Stimulated activated CD8-positive, alpha-beta memory T cell treated with anti-CD3 and anti-CD28 coated beads, Interleukin-7, amount 100 ng/mL, for 1 hour (primary cell): ENCODE measurements around the gene FOXB2.
"Not testable (repeated sequence)": the region's sequence is repeated elsewhere in the genome, so short reads cannot be mapped to it uniquely, and the experiment has no call there.

Experiments
- DNase-seq, 2 donors: peaks; one replicate each; pipeline ENCODE4 v3.0.0-alpha.2; 2020; ENCODE audit warnings: low read depth in 2 of 2

The FOXB2 gene

DNA sequence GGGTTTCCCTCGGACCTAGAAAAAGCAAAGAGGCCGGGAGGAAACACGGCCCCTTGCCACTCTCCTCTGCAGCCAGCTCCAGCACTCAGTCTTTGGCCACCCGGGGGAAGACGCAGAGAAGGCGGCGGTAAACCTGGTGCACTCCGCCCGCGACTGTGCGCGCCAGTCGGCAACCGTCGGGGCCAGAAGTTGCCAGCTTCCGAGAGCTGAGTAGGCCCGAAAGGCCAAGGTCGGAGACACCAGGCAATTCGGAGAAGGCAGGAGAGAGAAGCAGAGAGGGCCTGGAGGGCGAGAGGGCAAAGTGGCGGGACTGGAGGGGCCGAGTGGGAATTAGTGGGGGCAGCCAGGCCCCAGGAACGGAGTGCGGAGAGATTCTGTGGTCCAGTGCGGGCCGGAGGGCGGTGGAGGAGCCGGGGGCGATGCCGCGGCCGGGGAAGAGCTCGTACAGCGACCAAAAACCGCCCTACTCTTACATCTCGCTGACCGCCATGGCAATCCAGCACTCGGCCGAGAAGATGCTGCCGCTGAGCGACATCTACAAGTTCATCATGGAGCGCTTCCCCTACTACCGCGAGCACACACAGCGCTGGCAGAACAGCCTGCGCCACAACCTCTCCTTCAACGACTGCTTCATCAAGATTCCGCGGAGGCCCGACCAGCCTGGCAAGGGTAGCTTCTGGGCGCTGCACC lies at the start of gene FOXB2:
TSS of gene FOXB2 (plus strand) at position 420 of the 690 bp plus-strand sequence. CDS start at position 420, 0 bp downstream.
- DNase-seq = no peak

DNA sequence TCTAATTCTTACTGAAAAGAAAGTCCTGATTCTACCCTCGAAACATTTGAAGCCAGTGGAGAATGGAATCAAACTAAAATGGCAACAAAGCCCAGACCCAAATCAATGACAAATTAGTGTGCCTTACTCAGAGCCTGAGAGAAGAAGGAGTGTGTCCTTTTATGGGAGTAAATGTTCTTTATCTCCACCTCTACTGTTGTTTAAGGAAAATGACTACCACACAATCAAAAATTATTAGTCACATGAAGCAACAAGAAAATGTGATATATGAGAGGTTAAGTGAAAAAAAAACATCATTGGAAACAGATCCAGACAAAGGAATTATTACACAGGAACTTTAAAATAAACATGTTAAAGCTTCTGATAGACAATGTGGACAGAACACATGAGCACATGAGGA lies 49.7 kb upstream of the FOXB2 start:
- no peak for DNase-seq

DNA sequence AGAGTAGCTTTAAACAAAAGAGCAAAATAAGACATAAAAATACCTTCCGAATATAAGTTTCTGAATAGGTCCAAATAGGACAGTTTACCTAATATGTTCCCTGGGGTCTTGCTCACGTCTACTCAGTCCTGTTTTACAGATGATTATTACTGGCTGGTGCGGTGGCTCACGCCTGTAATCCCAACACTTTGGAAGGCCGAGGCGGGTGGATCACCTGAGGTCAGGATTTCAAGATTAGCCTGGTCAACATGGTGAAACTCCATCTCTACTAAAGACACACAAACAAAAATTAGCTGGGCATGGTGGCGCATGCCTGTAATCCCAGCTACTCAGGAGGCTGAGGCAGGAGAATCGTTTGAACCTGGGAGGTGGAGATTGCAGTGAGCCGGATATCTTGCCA lies 40.6 kb upstream of the FOXB2 start:
- not testable (repeated sequence) for DNase-seq

DNA sequence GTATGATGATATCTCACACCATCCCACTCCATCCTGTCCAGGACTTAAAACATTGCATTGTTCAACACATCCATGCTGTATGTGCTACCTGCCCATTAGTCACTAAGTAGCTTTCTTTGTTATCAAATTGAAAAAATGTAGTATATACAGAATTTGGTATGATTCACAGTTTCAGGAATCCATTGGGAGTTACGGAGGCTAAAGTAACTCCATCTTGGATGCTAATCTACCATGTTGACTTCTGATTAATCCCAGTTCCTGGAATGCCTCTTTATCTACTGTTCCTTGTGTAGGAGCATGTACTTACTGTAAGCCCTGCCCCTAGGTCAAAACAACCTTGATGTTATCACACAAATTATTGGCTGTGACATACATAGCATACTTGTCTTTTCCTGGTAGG lies 38.9 kb upstream of the FOXB2 start:
- DNase-seq = no peak

DNA sequence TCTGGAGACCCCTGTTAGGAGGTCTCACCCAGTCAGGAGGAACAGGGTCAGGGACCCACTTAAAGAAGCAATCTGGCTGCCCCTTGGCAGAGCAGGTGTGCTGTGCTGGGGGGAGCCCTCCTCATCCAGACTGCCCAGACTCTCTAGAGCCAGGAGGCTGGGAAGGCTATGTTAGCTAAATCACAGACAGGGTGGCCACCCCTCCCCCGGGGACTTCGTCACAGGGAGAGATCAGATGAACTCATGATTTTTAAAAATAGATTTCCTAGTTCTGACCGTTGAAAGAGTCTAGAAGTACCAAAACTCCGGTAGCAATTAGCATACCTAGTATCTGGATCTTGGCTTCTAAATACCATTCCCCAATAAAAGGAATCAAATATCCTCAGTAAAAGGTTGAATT lies 35.0 kb upstream of the FOXB2 start:
- DNase-seq = no peak

DNA sequence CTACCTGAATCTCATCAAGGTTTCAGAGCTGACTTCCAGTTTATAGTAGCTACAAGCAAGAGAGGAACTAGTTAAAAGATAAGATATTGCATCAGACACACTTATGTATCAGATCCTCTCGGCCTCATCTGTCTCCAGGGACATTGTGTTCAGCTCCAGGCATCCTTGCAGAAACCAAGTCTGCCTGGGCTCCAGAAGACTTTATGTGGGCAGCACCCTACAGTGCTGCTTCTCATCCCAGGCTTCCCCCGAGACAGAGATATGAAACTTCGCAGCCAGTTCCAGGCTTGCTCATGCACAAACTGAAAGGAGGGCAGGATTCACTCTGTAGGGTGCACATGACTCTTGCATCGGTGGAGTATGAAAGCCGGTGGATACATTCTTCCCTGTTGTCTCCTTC lies 33.9 kb upstream of the FOXB2 start:
- no peak for DNase-seq

DNA sequence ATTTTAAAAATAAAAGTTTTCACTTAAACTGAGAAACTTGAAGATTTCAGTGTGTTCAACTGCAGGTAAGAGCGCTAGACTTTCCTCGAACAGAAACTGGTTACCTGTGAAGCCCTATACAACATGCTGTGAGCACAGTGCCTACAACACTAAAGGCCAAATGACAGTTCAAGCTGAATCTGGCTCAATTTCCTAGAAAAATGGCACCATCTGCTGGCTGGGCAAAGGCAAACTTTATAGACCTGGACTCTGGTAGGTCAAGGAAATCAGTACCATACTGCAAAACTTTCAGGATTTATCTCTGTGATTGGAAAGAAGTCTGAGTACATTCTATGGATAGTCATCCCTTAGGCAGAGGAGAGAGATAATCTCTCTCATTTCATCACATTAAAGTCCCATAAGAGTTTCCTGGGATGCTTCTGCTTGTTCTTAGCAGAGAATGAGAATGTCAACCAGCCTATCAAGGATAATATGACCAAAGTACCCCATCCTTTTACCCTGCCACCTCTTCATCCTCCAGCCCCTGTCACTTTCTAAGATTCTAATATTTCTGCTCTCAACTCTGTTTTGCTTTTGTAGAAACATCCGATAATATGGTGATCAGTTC lies 31.8 kb upstream of the FOXB2 start:
- DNase-seq = no peak

DNA sequence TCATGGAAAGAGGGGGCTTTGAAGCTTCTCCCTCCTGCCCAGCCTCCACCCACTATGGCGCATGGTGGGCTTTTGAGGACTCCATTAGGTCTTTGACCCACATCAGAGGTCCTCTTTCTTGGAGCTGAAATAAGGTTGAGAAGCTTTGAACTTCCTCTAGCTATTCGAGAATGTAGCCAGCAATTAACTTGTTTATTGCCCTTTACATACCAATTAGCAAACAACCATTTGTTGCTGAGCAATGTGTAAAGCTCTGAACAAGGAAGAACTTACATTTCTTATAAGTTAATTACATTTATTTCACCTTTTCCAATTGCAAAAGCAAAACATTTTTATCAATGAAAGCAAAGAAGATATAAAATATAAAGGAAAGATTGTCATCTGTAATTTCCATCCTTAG lies 30.5 kb upstream of the FOXB2 start:
- no peak for DNase-seq

DNA sequence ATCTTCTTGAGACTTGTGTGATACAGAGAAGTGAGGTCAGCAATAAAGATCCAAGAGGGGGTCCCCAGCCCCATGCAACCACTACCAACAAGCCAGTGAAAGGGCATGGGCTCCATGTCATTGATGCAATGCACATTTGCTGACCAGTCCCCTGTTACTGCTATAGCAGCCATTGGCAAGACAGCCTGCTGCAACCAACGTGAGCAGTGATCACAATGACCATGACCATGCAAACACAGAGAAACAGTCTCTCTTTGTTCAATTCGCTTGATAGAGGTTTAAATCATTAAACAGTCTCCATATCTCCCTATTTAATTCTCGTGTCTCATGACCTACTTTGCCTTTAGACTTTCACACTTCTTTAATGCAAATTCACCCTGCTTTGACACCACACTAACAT lies 30.0 kb upstream of the FOXB2 start:
- DNase-seq = no peak

DNA sequence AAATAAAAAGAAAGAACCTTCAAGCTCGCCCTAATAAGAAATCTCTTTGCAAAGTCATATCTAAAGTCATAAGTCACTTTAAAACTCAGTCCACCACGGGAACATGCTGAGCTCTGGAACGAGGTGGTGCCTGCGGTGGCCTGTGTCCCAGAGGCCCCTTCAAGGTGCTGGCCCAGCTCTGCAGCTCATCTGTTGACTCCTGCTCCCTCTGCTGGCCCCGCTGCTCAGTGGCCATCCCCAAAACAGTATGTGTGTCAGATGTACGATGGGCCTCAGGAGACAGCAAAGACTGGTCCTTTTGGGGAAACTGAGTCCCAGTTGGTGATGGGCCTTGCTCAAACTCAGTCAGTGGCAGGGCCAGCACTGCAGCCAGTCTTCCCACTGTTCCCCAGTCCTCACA lies 22.8 kb upstream of the FOXB2 start:
- no peak for DNase-seq

DNA sequence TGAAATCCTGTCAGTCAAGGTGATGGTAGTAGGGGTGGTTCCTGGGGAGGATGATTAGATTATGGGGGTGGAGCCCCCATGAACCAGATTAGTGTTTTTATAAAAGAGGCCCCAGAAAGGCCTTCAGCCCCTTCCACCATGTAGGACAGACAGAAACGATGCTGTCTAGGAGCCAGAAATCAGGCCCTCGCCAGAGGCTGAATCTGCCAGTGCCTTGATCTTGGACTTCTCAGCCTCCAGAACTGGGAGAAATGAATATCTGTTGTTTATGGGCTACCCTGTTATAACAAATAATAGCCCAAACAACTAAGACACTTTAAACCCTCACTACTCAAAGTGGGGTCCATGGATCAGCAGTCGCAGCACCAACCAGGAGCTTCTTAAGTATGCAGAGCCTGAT lies 20.2 kb upstream of the FOXB2 start:
- no peak for DNase-seq

DNA sequence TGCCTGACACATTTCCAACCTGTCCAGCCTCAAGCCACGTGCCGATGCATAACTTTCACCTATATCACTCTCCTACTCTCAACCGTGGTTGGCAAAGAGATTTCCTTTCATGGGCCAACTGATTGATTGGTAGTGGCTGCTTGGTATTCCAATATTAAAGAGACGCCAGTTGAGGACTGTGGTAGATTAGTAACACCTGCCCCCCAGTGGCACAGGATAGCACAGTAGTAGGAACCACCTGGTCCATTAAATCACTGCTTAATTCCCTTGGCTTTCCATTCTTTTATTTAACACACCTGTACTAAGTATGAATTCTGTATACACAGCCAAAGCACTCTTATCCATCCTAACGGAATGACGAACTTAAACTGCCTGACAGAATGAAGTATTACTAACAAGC lies 19.1 kb upstream of the FOXB2 start:
- no peak for DNase-seq

DNA sequence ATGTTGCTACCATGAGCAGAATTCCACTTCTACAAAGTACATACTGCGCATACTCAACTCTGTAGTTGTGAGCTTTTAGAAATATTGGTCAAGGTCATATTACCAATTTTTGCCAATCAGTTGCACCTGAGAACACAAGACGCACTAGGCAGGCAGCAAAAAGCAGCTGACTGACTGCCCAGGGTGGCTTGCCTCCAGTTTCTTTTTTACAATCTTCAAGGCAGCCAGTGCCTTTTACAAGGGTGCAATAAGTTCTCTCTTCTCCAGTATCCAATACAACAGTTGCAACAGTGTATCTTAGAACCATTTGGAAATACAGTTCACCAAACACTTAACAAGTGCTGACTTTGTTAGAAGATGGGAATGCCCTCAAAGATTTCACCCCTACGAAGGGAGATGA lies 16.1 kb upstream of the FOXB2 start:
- DNase-seq = no peak

DNA sequence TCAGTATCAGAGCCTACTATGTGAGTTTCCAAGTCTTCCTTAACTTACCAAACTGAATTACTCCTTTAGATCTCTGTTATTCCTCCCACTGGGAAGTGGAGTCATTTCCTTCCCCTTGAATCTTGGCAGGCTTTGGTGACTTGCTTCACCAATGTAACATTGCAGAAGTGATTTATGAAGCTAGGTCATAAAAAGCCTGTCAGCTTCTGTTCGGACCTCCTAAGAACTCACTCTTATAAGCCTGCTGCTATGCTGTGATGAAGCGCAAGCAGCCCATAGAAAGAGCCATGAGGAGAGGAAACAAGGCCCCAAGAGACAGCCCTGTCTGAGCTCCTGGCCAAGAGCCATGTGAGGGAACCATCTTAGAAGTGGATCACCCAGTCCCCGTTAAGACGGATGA lies 14.2 kb upstream of the FOXB2 start:
- no peak for DNase-seq

DNA sequence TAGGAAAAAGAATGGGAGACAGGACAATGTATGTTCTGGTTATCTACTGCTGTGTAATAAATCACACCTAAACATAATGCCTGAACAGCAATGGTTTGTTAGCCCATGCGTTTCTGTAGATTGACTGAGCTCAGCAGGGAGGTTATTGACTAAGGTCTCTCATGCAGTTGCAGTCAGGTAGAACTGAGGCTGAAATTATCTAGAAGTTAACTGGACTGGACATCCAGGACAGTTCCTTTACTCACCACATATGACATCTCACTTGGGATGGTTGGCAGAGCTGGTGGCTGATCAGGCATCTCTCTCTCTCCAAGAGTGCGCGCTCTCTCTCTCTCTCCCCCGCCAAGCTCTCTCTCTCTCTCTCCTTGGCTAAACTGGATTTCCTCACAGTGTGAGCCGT lies 8.9 kb upstream of the FOXB2 start:
- DNase-seq = no peak

DNA sequence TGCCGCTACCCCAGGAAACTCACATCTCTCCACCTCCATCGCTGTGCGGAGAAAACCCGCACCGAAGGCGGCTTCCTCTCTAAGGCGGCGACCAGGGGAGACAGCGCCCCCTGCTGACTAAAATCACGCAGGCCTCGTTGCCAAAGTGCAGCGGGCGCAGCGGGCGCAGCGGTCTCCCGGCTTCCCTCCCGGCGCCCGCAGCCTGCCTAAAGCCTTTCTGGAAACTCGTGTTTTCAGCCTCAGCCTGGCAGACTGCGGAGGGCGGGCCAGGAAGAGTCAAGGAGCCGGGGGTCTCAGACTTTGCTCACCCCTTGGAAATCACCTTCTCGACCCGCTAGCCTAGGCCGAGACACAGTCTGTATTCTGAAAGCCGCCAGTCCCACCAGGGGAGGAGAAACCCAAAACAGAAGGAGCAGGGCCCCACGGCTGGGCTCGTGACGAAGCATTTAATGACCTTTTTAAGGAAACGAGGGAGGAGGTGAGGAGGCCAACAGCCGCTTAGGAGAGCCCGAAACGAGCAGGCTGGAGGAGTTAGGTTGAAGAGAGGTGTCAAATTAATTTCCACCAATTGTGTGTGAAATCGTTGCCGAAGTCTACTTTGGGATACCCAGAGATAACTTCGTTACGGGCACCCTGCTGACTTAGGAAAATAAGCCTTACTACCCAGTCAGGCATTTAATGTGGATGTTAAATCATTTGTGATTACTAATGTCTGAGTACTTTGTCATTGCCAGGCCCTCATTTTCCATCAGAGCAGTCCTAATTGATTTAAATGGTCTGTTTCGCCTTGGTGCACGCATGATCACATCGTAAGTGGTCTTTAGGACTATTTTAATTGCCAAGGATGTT lies 7.3 kb upstream of the FOXB2 start:
- peak in 1 of 2 donors; percentile 35 for DNase-seq

DNA sequence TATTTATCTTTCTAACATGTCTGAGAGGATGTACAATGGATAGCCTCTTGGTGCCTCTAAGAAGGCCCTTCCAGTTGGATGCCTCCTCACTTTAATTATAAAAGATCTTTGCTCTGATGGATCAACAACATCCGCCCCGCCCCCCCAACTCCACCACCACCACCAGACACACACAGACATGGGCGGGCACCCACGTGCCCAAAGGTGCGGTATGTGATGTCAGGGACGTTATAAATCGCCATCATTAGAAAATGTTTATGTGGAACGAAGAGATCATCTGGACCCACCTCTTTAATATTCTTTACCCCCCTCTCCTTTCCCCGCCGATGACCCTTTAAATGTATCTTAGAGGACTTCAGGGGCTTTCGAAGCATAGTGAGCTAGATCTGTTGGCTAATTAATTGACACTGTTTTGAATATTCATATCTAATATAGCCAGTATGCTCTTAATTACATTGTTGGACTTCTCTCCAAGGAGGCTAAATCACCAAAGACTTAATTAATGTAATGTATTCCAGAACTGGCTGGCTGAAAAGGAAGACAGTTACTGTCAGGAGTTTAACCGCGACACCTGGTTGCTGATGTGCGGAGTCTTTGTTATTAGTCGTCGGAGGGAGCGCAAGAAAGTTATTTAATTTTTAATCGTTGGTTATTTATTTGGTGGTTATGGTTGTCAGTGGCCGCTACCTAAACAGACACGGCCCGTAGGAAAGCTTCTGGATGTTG lies 6.1 kb upstream of the FOXB2 start:
- no peak for DNase-seq

DNA sequence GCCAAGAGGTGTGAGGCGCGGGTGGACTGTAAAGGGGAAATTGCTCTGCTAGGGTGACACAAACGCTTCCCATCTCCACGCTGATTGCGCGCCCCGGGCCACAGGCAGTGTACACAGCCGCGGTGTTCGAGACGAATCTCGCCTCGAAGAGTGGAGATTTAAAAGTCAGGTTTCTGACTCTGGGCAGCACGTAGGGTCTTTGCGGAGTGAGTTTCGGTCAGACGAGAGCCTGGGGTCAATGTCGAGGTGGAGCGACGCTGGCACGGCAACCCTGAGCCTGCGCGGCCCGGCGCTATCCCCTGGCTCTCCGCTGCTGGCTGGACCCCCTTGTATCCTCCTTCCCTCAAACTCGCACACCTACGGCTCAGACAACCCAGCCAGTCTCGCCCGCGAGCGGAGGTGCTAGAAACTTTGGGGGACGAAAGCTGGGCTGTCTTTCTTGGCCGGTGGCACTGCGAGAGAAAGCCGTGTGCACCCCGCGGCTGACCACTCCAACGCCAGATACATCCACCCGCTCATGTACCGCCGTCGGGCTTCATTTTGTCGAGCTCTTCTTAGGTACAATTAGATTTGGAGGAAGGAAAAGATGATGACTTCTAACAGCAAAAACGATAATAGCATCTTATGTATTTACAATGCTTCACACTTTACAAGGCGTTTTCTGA lies 5.4 kb upstream of the FOXB2 start:
- DNase-seq = no peak

DNA sequence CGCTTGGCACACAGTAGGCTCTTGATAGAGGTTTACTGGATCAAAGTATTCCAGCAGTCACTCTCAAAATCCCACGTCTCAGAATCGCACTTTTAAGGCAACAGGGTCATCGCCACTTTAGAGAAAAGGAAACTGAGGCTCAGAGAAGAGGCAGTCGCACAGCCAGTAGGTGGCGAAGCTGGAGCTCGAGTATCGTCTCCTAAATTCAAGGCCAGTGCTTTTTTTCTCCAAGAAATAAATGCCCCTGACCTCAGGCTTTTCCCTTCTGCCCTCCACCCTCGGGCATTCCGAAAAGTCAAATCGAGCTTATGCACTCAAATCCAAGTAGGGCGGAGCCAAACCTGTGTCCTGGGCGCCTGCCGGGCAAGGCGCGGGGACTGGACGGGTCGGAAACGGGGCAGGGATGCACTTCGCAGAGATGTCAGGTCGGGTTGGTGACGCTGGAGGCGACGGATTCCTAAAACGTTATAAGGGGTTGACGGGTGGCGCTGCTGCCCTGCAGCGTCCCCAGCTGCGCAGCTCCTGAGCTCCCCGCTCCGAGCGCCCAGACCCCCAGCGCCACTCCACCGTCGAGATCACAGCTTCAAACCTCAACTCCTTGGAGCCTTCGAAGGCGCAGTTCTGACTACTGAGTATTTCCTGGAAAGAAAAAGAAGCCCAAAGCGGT lies 4.7 kb upstream of the FOXB2 start:
- DNase-seq = no peak

DNA sequence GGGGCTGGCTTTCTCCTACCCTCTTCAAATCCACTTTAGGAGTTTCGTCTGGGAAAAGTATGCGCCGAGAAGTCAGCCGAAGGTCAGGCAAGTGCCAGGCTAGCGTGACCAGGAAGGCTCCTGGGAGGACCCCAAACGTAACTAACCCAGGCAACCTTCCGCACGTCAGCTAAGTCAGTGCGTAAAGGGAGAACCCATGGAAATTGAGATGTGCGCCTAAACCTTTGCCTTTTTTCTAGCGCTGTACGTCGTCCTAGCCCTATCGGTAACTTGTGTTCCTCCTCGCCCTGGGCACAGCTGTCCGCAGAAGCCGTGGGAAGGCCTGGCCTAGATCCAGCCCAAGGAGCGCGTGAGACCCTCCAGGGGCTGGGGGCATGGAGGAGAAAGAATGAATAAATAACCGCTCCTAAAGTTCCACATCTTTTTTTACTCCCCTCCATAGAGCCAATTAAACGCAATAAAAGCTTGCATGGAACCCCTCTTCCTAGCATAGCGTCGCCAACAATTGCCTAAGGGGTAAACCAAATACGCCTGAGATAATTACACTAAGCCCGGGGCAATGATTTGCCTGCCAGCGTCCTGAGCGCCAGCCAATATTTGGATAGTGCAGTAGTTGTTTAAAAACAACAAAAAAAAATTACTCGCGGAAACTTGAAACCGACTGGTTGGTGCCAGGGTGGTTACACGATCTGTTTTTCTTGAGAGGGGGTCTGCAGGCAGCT lies 4.0 kb upstream of the FOXB2 start:
- no peak for DNase-seq

DNA sequence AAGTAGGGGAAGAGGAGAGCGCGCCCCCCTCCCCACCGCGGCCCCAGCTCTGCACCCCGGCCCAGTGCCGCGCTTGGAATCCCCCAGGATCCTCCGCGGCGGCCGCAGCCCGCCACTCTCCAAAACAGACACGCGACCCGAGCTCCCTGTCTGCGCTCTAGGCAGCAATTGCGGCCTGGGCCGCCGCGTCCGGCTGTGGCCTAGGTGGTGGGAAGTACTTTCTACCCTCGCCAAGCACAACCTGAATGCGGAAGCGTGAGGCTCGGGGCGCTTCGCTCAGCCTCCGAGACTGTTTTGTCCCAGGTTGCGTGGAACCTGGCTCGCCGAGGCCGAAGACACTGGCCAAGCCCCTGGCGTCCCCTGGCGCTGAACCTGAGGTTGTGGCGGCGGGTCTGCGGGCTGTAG lies 3.3 kb upstream of the FOXB2 start:
- DNase-seq = no peak
